NT2/D1 (cell line): ENCODE results near the gene THAP11.

ENCODE experiments used
- DNase-seq: peaks from one replicate; pipeline ENCODE4 v3.0.0-alpha.2; 2011; ENCODE audit warnings: low read depth, low spot score
- H3K27me3 ChIP-seq: 2 replicates; pipeline ENCODE4 v1.6.0; 2011; ENCODE audit warnings: mild to moderate bottlenecking; ENCODE audit not compliant: insufficient read length, insufficient read depth
- H3K36me3 ChIP-seq: 2 replicates; pipeline ENCODE4 v1.6.1; 2011; ENCODE audit warnings: mild to moderate bottlenecking, low read length, mixed read lengths; ENCODE audit not compliant: insufficient read depth, insufficient read length
- H3K4me1 ChIP-seq: 2 replicates; pipeline ENCODE4 v1.5.1; 2011; ENCODE audit not compliant: insufficient read depth, insufficient read length
- H3K4me3 ChIP-seq: 2 replicates; pipeline ENCODE4 v1.5.1; 2011; ENCODE audit warnings: low read depth; ENCODE audit not compliant: insufficient read length
- H3K9ac ChIP-seq: 2 replicates; pipeline ENCODE4 v1.6.0; 2011; ENCODE audit warnings: low read depth; ENCODE audit not compliant: insufficient read length
- H3K9me3 ChIP-seq: 2 replicates; pipeline ENCODE4 v1.5.1; 2011; ENCODE audit warnings: mild to moderate bottlenecking, low read length; ENCODE audit not compliant: insufficient read depth
- SUZ12 ChIP-seq: IDR thresholded peaks from 2 replicates; pipeline ENCODE4 v1.6.1; 2011; ENCODE audit not compliant: insufficient read length, insufficient read depth; ENCODE audit errors: extremely low read depth
- YY1 ChIP-seq: IDR thresholded peaks from 2 replicates; pipeline ENCODE4 v1.6.1; 2011; ENCODE audit not compliant: insufficient read length, insufficient read depth
- ZNF274 ChIP-seq: IDR thresholded peaks from 2 replicates; pipeline ENCODE4 v1.6.1; 2011; ENCODE audit warnings: mild to moderate bottlenecking, low read depth, low read length

The THAP11 gene

DNA sequence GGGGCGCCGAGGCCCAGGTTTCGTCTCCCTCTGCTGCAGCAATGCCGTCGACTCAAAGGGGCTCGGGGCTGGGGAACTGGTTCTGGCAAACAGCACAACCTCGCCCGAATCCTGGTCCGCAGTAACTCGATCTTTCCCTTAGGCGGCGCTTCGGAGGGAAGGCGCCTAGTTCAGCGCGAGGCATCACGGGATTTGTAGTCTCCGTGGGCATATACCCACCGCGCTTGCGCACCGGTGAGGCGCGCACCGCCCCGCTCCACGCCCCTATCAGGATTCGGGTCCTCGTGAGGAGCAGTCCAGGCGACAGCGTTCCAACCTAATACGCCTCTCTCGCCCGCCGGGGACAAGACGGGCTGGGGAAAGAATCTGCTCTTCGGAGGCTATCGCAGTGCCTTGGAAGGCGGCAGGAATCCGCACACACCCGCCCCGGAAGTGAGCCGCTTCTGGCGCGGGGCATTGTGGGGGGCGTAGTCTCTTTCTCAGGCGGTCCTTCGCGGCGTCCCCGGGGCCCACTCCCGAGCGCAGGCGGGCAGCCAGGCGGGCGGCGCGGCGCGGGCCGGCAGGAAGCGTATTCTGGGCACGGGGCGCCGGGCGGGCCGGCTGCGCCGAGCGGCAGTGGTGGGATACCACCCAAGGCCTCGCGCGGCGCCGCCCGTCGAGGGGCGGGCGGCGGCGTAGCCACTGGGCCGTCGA lies at the start of gene THAP11:
TSS of gene THAP11 (plus strand) at position 505 of the 693 bp plus-strand sequence. CDS start 235 bp downstream, outside the sequence.
- H3K9me3 ChIP-seq: no peaks in the 10 kb centered on the region
- H3K27me3 ChIP-seq: no peaks in the 10 kb centered on the region
- TF ChIP-seq YY1 (no peak), SUZ12 (no peak), ZNF274 (no peak)
- peaks cover 4% of the 10 kb centered on the region for H3K4me1 ChIP-seq
- peak within 1 kb of the TSS; percentile 95 for H3K4me3 ChIP-seq
- H3K9ac ChIP-seq: peak within 1 kb of the TSS; percentile 98
- H3K36me3 ChIP-seq: peaks cover 30% of the 10 kb centered on the region
- DNase-seq: peak; percentile 98

DNA sequence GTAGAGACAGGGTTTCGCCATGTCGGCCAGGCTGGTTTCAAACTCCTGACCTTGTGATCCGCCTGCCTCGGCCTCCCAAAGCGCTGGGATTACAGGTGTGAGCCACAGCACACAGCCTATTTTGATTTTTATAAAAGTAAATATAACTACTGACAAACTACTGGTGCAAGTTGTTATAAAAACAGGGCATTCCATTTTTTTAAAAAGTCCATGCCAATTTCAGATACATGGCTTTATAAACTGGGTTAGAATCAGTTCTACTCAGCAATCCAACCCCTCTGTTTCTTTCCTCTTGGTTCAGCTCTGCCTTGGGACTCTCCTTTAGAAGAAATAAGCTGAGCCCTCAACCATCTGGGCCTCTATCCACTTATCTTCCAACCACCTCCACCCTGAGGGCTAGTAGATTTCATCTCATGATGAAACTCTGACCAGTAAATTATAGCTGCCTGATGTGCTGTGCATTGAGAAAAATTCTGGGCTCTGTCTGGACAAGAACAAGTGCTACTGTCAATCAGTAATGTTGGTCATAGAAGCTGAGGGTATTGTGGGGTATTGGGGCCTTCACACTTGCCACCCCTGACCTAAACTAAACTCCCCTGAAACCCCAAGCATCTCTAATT lies 45.9 kb upstream of the THAP11 start:
- no peaks in the 10 kb centered on the region for H3K9me3 ChIP-seq
- no peak for DNase-seq
- no peak overlapping the region for H3K9ac ChIP-seq
- H3K4me3 ChIP-seq: no peak overlapping the region
- TF ChIP-seq SUZ12: no peak
- H3K4me1 ChIP-seq: no peaks in the 10 kb centered on the region
- peaks cover 23% of the 10 kb centered on the region for H3K36me3 ChIP-seq
- H3K27me3 ChIP-seq: no peaks in the 10 kb centered on the region

DNA sequence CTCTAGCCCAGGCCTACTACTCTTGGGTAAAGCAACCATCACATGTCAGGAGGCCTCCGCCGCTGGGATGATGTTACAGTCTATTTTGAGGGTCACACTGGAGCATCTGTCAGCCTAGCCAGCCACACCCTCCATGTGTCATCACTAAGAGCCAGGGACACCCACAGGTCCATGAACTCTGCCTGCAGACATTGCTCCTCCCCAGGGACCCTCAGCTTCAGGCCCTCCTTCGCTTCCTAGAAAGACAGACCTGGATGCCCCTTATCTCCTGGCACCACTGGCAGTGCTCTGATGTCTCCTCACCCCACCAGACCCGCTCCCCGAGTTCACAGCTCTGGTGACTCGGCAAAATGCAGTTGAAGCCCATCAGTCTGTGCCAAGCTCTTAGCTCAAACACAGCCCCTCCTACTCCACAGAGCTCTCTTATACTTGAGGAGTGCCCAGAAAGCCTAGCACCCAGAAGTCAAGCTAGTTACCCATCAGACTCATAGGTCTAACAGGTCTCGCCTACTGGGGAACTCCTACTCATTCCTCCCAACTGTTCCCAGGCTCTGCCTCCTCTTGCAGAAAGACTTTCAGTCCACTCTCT lies 41.7 kb upstream of the THAP11 start:
- Histone ChIP-seq H3K9me3 (no peaks in the 10 kb centered on the region), H3K9ac (no peak overlapping the region), H3K4me1 (peaks cover 4% of the 10 kb centered on the region), H3K36me3 (peaks cover 60% of the 10 kb centered on the region), H3K27me3 (no peaks in the 10 kb centered on the region), H3K4me3 (no peak overlapping the region)
- no peak for DNase-seq
- TF ChIP-seq SUZ12 (no peak), ZNF274 (no peak), YY1 (no peak)

DNA sequence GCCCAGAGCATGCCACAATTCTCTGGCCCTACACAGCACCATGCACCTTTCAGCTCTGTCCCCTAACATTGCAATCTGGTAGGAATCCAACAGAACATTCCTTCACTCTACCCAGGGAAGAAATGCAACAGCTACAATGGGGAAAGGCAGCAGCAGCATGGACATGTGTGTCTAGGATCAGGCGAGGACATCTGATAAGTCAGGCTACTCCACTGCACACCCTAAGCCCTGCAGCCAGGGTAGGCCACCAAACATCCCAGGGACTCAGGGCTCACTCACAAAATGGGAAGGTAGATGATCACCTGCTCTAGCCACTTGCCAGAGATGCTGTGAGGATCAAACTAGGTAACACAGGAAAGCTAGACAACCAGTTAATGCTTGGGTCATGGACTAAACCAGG lies 40.9 kb upstream of the THAP11 start:
- DNase-seq: no peak
- H3K36me3 ChIP-seq: peaks cover 60% of the 10 kb centered on the region
- no peak overlapping the region for H3K4me3 ChIP-seq
- no peak for TF ChIP-seq SUZ12
- TF ChIP-seq ZNF274: no peak
- no peaks in the 10 kb centered on the region for H3K27me3 ChIP-seq
- no peaks in the 10 kb centered on the region for H3K9me3 ChIP-seq
- H3K4me1 ChIP-seq: peaks cover 7% of the 10 kb centered on the region
- no peak overlapping the region for H3K9ac ChIP-seq

DNA sequence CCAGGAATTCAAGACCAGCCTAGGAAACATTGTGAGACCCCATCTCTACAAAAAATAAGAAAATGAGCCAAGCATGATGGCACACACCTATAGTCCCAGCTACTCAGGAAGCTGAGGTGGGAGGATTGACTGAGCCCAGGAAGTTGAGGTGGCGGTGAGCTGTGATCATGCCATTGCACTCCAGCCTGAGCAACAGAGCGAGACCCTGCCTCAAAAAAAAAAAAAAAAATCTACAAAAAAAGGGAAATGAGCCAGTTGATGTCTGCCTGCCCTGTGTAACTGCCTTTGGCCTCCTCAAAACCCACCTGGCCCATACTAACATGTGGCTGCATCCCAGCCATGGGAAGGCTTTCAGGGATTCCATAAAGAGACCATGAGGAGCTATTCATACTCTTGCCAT lies 40.2 kb upstream of the THAP11 start:
- H3K4me1 ChIP-seq: peaks cover 7% of the 10 kb centered on the region
- H3K36me3 ChIP-seq: peaks cover 60% of the 10 kb centered on the region
- H3K27me3 ChIP-seq: no peaks in the 10 kb centered on the region
- no peaks in the 10 kb centered on the region for H3K9me3 ChIP-seq
- TF ChIP-seq ZNF274 (no peak), SUZ12 (no peak), YY1 (no peak)
- H3K4me3 ChIP-seq: no peak overlapping the region
- H3K9ac ChIP-seq: no peak overlapping the region
- no peak for DNase-seq

DNA sequence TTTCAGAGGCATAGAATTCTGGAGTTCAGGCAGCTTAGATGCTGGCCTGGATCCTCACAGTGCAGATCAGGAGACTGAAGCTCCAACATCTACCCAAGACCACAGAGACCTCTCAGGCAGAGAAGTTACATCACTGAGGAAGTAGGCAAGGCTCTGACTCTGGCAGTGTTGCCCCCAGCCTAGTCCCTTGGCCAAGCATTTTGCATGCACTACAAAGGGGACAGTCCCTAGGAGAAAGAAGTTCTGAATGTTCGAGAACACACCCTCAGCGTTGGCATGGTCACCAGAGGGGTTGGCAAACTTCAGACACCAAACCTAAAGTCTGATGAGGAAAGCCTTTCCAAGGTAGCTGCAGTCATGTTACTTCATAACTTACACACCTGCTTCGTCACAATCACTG lies 38.2 kb upstream of the THAP11 start:
- no peaks in the 10 kb centered on the region for H3K9me3 ChIP-seq
- DNase-seq: no peak
- H3K9ac ChIP-seq: no peak overlapping the region
- H3K4me1 ChIP-seq: peaks cover 7% of the 10 kb centered on the region
- no peak overlapping the region for H3K4me3 ChIP-seq
- H3K36me3 ChIP-seq: peaks cover 49% of the 10 kb centered on the region
- TF ChIP-seq SUZ12 (no peak), YY1 (no peak), ZNF274 (no peak)
- no peaks in the 10 kb centered on the region for H3K27me3 ChIP-seq

DNA sequence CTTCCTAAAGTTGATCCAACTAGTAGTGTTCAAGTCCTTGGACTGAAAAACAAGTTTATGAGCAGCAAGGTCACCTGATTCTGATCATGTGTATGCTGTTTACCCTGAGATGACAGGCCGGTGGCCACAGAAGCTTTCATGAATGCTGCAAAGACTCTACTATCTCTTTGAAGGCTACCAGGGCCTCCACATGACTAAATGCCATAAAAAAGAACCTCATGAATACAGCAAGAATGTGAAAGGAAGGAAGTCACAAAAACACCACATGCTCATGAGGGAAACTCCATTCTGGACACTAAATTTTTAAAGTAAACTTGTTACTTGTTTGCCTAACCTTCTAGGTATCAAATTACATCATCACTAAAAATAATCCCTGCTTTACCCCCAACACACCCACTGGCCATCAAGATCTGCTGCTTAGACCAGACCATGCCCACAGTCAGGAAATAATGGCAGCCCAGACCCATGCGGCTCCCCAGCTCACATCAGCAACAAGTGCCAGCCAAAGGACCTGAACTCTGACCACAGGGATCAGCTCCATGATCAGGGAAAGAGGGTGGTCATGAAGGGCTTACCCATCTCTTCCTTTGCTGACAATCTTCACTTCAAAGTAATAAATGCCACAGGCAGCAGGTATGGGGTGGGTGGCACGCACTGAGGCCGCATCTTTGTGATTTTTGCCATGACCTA lies 37.1 kb upstream of the THAP11 start:
- Histone ChIP-seq H3K27me3 (no peaks in the 10 kb centered on the region), H3K4me3 (peak overlapping the region; percentile 93), H3K36me3 (peaks cover 48% of the 10 kb centered on the region), H3K9ac (peak overlapping the region; percentile 92), H3K4me1 (peaks cover 7% of the 10 kb centered on the region), H3K9me3 (no peaks in the 10 kb centered on the region)
- TF ChIP-seq YY1 (no peak), ZNF274 (no peak), SUZ12 (no peak)
- DNase-seq: no peak
